GM12878 (cell line): ENCODE measurements around the gene C19orf47. TPM values are rescaled to one million over a fixed set of nuclear protein-coding genes. Genes with fewer than 3 reads are reported as not detected.
"Not testable (repeated sequence)": the region's sequence is repeated elsewhere in the genome, so short reads cannot be mapped to it uniquely, and the experiment has no call there.

Experiments
- ATAC-seq: fragments of 200-7000 bp; cut with Tn5 transposase; 3 replicates; pipeline ENCODE4 v1.9.1; 2020; ENCODE audit warnings: mild to moderate bottlenecking, moderate library complexity
- BruUV-seq: library from RNA; stranded (reverse); fragments of 400-500 nt; replicated peaks from 2 replicates; lab custom pipeline; 2021; lab: Mats Ljungman, UMichigan
- CTCF ChIA-PET: fragments of 300-600 bp; sonication (Branson Sonifier 250); formaldehyde crosslinking; extraction: SDS; loops from one replicate; lab custom pipeline; 2021; ENCODE audit warnings: inconsistent platforms; lab: Yijun Ruan, JAX
- POLR2A ChIA-PET: fragments of 350-600 bp; formaldehyde crosslinking; extraction: SDS; loops from one replicate; lab custom pipeline; 2021; ENCODE audit warnings: inconsistent platforms; lab: Charles Lee
- RAD21 ChIA-PET: fragments of 300-600 bp; sonication (Branson Sonifier 250); formaldehyde crosslinking; loops from one replicate; lab custom pipeline; 2023; ENCODE audit warnings: antibody characterized with exemption; ENCODE audit not compliant: unreplicated experiment; lab: Charles Lee
- SMC1A ChIA-PET: fragments of 300-600 bp; sonication (Branson Sonifier 250); formaldehyde crosslinking; loops from one replicate; lab custom pipeline; 2023; ENCODE audit not compliant: unreplicated experiment, uncharacterized antibody; lab: Charles Lee
- DNase-seq: peaks from one replicate; pipeline ENCODE4 v3.0.0-alpha.2; 2011; ENCODE audit warnings: low read depth, low spot score
- FAIRE-seq: peaks from 3 replicates; lab custom pipeline; 2011; peaks lifted over from hg19 to GRCh38; lab: Jason Lieb, UNC
- H2AFZ ChIP-seq: 2 replicates; pipeline ENCODE4 v1.6.0; 2011; ENCODE audit warnings: low read depth, low read length, control low read depth; ENCODE audit not compliant: control insufficient read depth
- H3K27ac ChIP-seq: 2 replicates; pipeline ENCODE4 v1.5.1; 2011; ENCODE audit warnings: control low read depth; ENCODE audit not compliant: control insufficient read depth, insufficient read depth
- H3K27me3 ChIP-seq, 2 experiments: replicated peaks in 1 of 2; 2 replicates each; pipeline versions ENCODE4 v1.6.0 to v1.6.1; 2011; ENCODE audit warnings: low read length in 1 of 2; ENCODE audit not compliant: control insufficient read depth in 2 of 2, insufficient read depth in 2 of 2
- H3K36me3 ChIP-seq, 2 experiments: 2 replicates each; pipeline ENCODE4 v1.5.1; 2011; ENCODE audit warnings: low read length in 1 of 2; ENCODE audit not compliant: control insufficient read depth in 2 of 2, insufficient read depth in 2 of 2
- H3K4me1 ChIP-seq: 2 replicates; pipeline ENCODE4 v1.6.1; 2011; ENCODE audit warnings: mild to moderate bottlenecking, low read length, moderate library complexity, mixed read lengths; ENCODE audit not compliant: control insufficient read depth, insufficient read depth
- H3K4me2 ChIP-seq: 2 replicates; pipeline ENCODE4 v1.6.0; 2011; ENCODE audit warnings: control low read depth; ENCODE audit not compliant: control insufficient read depth, insufficient read depth
- H3K4me3 ChIP-seq: fragments of 200-600 bp; sonication (generic); 2 replicates; pipeline ENCODE4 v1.5.1; 2016
- H3K79me2 ChIP-seq: 2 replicates; pipeline ENCODE4 v1.6.0; 2011; ENCODE audit warnings: low read length; ENCODE audit not compliant: control insufficient read depth, insufficient read depth
- H3K9ac ChIP-seq: 2 replicates; pipeline ENCODE4 v1.8.0; 2011; ENCODE audit warnings: low read length, control low read depth, mixed read lengths; ENCODE audit not compliant: control insufficient read depth, insufficient read depth
- H3K9me3 ChIP-seq: replicated peaks from 3 replicates; pipeline ENCODE4 v1.5.1; 2011; ENCODE audit warnings: mild to moderate bottlenecking, low read length; ENCODE audit not compliant: control insufficient read depth, insufficient read depth
- H4K20me1 ChIP-seq: 2 replicates; pipeline ENCODE4 v1.6.0; 2011; ENCODE audit not compliant: control insufficient read depth, insufficient read depth
- BCL11A ChIP-seq: IDR thresholded peaks from 2 replicates; pipeline ENCODE4 v1.6.1; 2011; ENCODE audit warnings: low read depth, low read length
- BRCA1 ChIP-seq: IDR thresholded peaks from 2 replicates; pipeline ENCODE4 v1.6.1; 2011; ENCODE audit warnings: low read depth, low read length, improper control_type of control experiment
- CREM ChIP-seq: IDR thresholded peaks from 2 replicates; pipeline ENCODE4 v1.6.1; 2014; ENCODE audit warnings: antibody characterized with exemption, low read depth
- LARP7 ChIP-seq: fragments of 450-650 bp; IDR thresholded peaks from 2 replicates; pipeline ENCODE4 v1.6.1; 2017; ENCODE audit warnings: mild to moderate bottlenecking
- PKNOX1 ChIP-seq: fragments of 450-650 bp; IDR thresholded peaks from 2 replicates; pipeline ENCODE4 v1.6.1; 2016; ENCODE audit warnings: mild to moderate bottlenecking
- RFX5 ChIP-seq: IDR thresholded peaks from 2 replicates; pipeline ENCODE4 v1.6.1; 2011; ENCODE audit warnings: low read depth, low read length, improper control_type of control experiment
- SKIL ChIP-seq: fragments of 450-650 bp; IDR thresholded peaks from 2 replicates; pipeline ENCODE4 v1.6.1; 2017; ENCODE audit warnings: mild to moderate bottlenecking, low read depth, inconsistent platforms; ENCODE audit not compliant: poor library complexity, severe bottlenecking
- SPI1 ChIP-seq: IDR thresholded peaks from 2 replicates; pipeline ENCODE4 v1.6.1; 2011; ENCODE audit warnings: low read depth, mild to moderate bottlenecking, low read length, moderate library complexity, borderline replicate concordance; ENCODE audit not compliant: insufficient read depth
- TAF1 ChIP-seq: IDR thresholded peaks from 2 replicates; pipeline ENCODE4 v1.6.1; 2011; ENCODE audit warnings: mild to moderate bottlenecking, low read depth, low read length, borderline replicate concordance
- TBL1XR1 ChIP-seq: IDR thresholded peaks from 2 replicates; pipeline ENCODE4 v1.6.1; 2012; ENCODE audit warnings: low read depth, low read length, improper control_type of control experiment
- ZBED1 ChIP-seq: IDR thresholded peaks from 2 replicates; pipeline ENCODE4 v1.6.1; 2016; ENCODE audit warnings: borderline replicate concordance
- WGBS: methylation state at CpG from one replicate; pipeline ENCODE4 v1.1.6; 2016; ENCODE audit warnings: low lambda C conversion rate; ENCODE audit not compliant: insufficient replicate concordance, insufficient coverage; ENCODE audit errors: missing lambda C conversion rate; 5-methylcytosine and 5-hydroxymethylcytosine counted together
- in situ Hi-C: fragments of 300-500 bp; cut with MboI; formaldehyde crosslinking; loops from 9 replicates; pipeline ENCODE4 v1.14.3; 2018; ENCODE audit warnings: mixed read lengths
- intact Hi-C: fragments of 100-400 bp; cut with micrococcal nuclease; formaldehyde crosslinking; loops from one replicate; pipeline ENCODE4 v1.14.2; 2022; ENCODE audit not compliant: unreplicated experiment
- polyA plus RNA-seq, 11 experiments: library from polyadenylated mRNA; depleted of rRNA in 4 of 11; unstranded in 6 of 11; stranded (reverse) in 5 of 11; fragments of >200 nt; fragmentation: Nextera tagmentation in 4 of 11; fragmentation: Illumina TruSeq in 1 of 11; extraction: Ambion mirVana in 4 of 11; extraction: Trizol in 1 of 11; gene quantifications; 1 replicate in 1 of 11; 2 replicates in 10 of 11; pipeline versions ENCODE4 v1.2.1 to v1.2.3, GENCODE V29; 2011 to 2016; ENCODE audit warnings: inconsistent platforms in 2 of 11, missing spikeins in 2 of 11, low read depth in 1 of 11
- total RNA-seq, 4 experiments: library from RNA; depleted of rRNA in 3 of 4; stranded (reverse); fragments of >200 nt in 3 of 4; fragmentation: Illumina TruSeq in 1 of 4; extraction: Trizol in 1 of 4; gene quantifications; 2 replicates each; pipeline versions ENCODE4 v1.2.1 to v1.2.3, GENCODE V29; 2013 to 2021

C19orf47 gene
- total and polyA plus RNA-seq, 10 of the 15 experiments (the other 5 are each of a cell fraction or from before 2014, with no cell fraction given): 0.11 to 29.1 (median 20.2) TPM

- TF ChIP-seq PKNOX1 (no peak), ZBED1 (no peak), BCL11A (no peak), SPI1 (no peak), LARP7 (no peak), TBL1XR1 (no peak), RFX5 (no peak)
Observed at GRCh38 chr19:40335855-40336600, 12.2 kb downstream of the C19orf47 start (continued).

GRCh38 chr19:40335101-40335500 is 13.1 kb downstream of the C19orf47 start:
- CTCF ChIA-PET: interaction anchor here (0.9 kb wide), 1 partner anchor 30 kb away, joined by 3 read pairs; no protein-coding TSS in a partner anchor
- H3K9ac ChIP-seq: no peak overlapping the region
- peaks cover 5% of the 10 kb centered on the region for H3K4me1 ChIP-seq
- no peak overlapping the region for H2AFZ ChIP-seq
- POLR2A ChIA-PET: no interaction called here
- no peak for TF ChIP-seq BRCA1
- no peak for TF ChIP-seq TAF1
- TF ChIP-seq CREM: no peak
- TF ChIP-seq SKIL: no peak
- no peaks in the 10 kb centered on the region for H4K20me1 ChIP-seq
- SMC1A ChIA-PET: no interaction called here
- intact Hi-C loops (no loop called here), in situ Hi-C loops (no loop called here)
- RAD21 ChIA-PET: no interaction called here
- ATAC-seq (no peak), DNase-seq (no peak), FAIRE-seq (no peak)
- H3K4me3 ChIP-seq: no peak overlapping the region
- H3K4me2 ChIP-seq: no peak overlapping the region
- peaks cover 15 to 18% of the 10 kb centered on the region in 2 experiments for H3K36me3 ChIP-seq
- H3K27ac ChIP-seq: no peak overlapping the region
- no peaks in the 10 kb centered on the region; the same call in 1 of the 2 replicates for H3K79me2 ChIP-seq
- no peaks in the 10 kb centered on the region for H3K9me3 ChIP-seq
- no peaks in the 10 kb centered on the region for H3K27me3 ChIP-seq
- no TSS peak for BruUV-seq

- ATAC-seq, H3K9me3 ChIP-seq, H4K20me1 ChIP-seq, H3K4me1 ChIP-seq, H3K27ac ChIP-seq, intact Hi-C loops, H3K79me2 ChIP-seq, H3K9ac ChIP-seq, BruUV-seq, SMC1A ChIA-PET, RAD21 ChIA-PET, H2AFZ ChIP-seq, POLR2A ChIA-PET, FAIRE-seq, H3K4me2 ChIP-seq, H3K27me3 ChIP-seq, H3K4me3 ChIP-seq, in situ Hi-C loops, DNase-seq: not testable (repeated sequence)
- CTCF ChIA-PET: interaction anchor here (1.6 kb wide), 1 partner anchor 28 kb away, joined by 3 read pairs; no protein-coding TSS in a partner anchor
- peaks cover 22 to 23% of the 10 kb centered on the region in 2 experiments for H3K36me3 ChIP-seq
- WGBS: 97% methylated on average over 6 of the region's 6 CpGs
Observed at GRCh38 chr19:40333083-40333482, 15.1 kb downstream of the C19orf47 start.
